Naive thymus-derived CD8-positive, alpha-beta T cell (primary cell): ENCODE measurements around the gene SPI1. TPM values are rescaled to one million over a fixed set of nuclear protein-coding genes. Genes with fewer than 3 reads are reported as not detected.
"Not testable (repeated sequence)": the region's sequence is repeated elsewhere in the genome, so short reads cannot be mapped to it uniquely, and the experiment has no call there.

Experiments used
- ATAC-seq, 2 donors: fragments of 150-1000 bp; cut with Tn5 transposase in 1 of 2; sonication (Bioruptor Pico), chemical (Tn5 transposase) in 1 of 2; 1 replicate in 1 of 2; 2 replicates in 1 of 2; pipeline ENCODE4 v1.10.0; 2021; ENCODE audit warnings: mild to moderate bottlenecking in 2 of 2, moderate library complexity in 2 of 2
- POLR2A ChIA-PET: fragments of 350-600 bp; sonication (Branson Sonifier 250); formaldehyde crosslinking; loops from one replicate; lab custom pipeline; 2021; ENCODE audit warnings: antibody characterized with exemption; lab: Charles Lee
- DNase-seq, 10 donors: peaks; one replicate each; pipeline versions ENCODE4 v3.0.0 to v3.0.0-alpha.2; 2020 to 2022
- H3K27ac Mint-ChIP-seq, 10 donors: one replicate each; pipeline ENCODE4 v1.8.0; 2020 to 2022; ENCODE audit warnings: mild to moderate bottlenecking in 10 of 10, mixed read lengths in 10 of 10, moderate library complexity in 4 of 10, inconsistent platforms in 1 of 10
- H3K27me3 Mint-ChIP-seq, 5 donors: one replicate each; pipeline ENCODE4 v1.8.0; 2021 to 2022; ENCODE audit warnings: mixed read lengths in 5 of 5
- H3K36me3 Mint-ChIP-seq, 3 donors: one replicate each; pipeline ENCODE4 v1.8.0; 2020 to 2022; ENCODE audit warnings: mixed read lengths in 3 of 3, mild to moderate bottlenecking in 2 of 3, inconsistent platforms in 1 of 3
- H3K4me1 Mint-ChIP-seq, 4 donors: one replicate each; pipeline ENCODE4 v1.8.0; 2021 to 2022; ENCODE audit warnings: mixed read lengths in 4 of 4
- H3K4me3 Mint-ChIP-seq, 10 donors: one replicate each; pipeline ENCODE4 v1.8.0; 2020 to 2022; ENCODE audit warnings: mild to moderate bottlenecking in 10 of 10, mixed read lengths in 10 of 10, moderate library complexity in 6 of 10, inconsistent platforms in 1 of 10
- H3K9me3 Mint-ChIP-seq, 9 donors: one replicate each; pipeline ENCODE4 v1.8.0; 2020 to 2022; ENCODE audit warnings: mixed read lengths in 9 of 9, mild to moderate bottlenecking in 3 of 9, inconsistent platforms in 1 of 9, moderate library complexity in 1 of 9
- microRNA-seq: library from miRNA; unstranded; fragments of <30 nt; microRNA quantifications from one replicate; pipeline ENCODE4 v1.2.0, GENCODE V29; 2022; ENCODE audit warnings: borderline microRNAs expressed
- polyA plus RNA-seq, 3 donors: library from polyadenylated mRNA; unstranded; fragments of 300-500 nt; fragmentation: Illumina TruSeq; gene quantifications; one replicate each; pipeline ENCODE4 v1.2.3, GENCODE V29; 2021
- total RNA-seq, 8 experiments: library from RNA in 2 of 8; stranded (reverse) in 2 of 8; gene quantifications; one replicate each; pipeline ENCODE4 v1.2.3 and lab custom pipeline; 2021 to 2026

Gene SPI1
- total and polyA plus RNA-seq, 5 experiments from 2014 or later, result 3.4 to 4.7 TPM; not detected in 3

DNA sequence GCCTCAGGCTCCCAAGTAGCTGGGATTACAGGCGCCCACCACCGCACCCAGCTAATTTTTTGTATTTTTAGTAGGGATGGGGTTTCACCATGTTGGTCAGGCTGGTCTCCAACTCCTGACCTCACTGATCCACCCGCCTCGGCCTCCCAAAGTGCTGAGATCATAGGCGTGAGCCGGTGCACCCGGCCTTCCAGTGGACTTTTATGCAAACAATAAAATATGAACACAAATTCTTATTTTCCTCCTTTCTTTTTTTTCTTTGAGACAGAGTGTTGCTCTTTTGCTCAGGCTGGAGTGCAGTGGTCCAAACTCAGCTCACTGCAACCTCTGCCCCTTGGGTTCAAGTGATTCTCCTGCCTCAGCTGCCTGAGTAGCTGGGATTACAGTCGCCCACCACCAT is 61.8 kb downstream of the SPI1 start:
- not testable (repeated sequence) for H3K27me3 Mint-ChIP-seq, H3K4me3 Mint-ChIP-seq, DNase-seq, H3K9me3 Mint-ChIP-seq, ATAC-seq
- Mint-ChIP-seq H3K4me1 (peaks cover 0 to 10% (median 4%) of the 10 kb centered on the region in 4 donors), H3K27ac (peak overlapping the region in 1 of 10 donors; percentile 53), H3K36me3 (peaks cover 0 to 74% (median 12%) of the 10 kb centered on the region in 3 donors)
- POLR2A ChIA-PET, result interaction anchor here (0.7 kb wide), 1 partner anchor 70 kb away, joined by 9 read pairs; no protein-coding TSS in a partner anchor

DNA sequence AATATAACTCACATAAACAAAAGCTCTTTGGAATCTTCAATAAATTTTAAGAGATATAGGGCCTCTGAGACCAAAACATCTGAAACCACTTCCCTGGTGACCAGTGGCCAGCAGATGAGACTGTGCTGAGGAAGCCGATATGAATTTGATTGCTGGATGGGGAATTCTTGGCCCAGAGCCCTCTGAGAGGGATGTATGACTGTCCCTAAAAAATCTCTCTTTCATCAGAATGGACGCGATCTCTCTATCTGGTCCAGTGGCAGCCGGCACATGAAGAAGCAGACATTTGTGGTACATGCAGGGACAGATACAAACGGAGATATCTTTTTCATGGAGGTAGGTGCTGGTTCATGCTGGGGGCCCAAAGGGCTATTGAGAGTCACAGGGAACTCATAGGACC is 63.4 kb downstream of the SPI1 start:
- DNase-seq (no peak), ATAC-seq (no peak)
- Mint-ChIP-seq H3K36me3 (peaks cover 0 to 83% (median 18%) of the 10 kb centered on the region in 3 donors), H3K4me3 (no peak overlapping the region), H3K27me3 (no peaks in the 10 kb centered on the region), H3K4me1 (peaks cover 0 to 10% (median 3%) of the 10 kb centered on the region in 4 donors), H3K9me3 (no peaks in the 10 kb centered on the region), H3K27ac (peak overlapping the region in 3 of 10 donors; percentile 28 to 66 (median 46))
- POLR2A ChIA-PET, result no interaction called here

DNA sequence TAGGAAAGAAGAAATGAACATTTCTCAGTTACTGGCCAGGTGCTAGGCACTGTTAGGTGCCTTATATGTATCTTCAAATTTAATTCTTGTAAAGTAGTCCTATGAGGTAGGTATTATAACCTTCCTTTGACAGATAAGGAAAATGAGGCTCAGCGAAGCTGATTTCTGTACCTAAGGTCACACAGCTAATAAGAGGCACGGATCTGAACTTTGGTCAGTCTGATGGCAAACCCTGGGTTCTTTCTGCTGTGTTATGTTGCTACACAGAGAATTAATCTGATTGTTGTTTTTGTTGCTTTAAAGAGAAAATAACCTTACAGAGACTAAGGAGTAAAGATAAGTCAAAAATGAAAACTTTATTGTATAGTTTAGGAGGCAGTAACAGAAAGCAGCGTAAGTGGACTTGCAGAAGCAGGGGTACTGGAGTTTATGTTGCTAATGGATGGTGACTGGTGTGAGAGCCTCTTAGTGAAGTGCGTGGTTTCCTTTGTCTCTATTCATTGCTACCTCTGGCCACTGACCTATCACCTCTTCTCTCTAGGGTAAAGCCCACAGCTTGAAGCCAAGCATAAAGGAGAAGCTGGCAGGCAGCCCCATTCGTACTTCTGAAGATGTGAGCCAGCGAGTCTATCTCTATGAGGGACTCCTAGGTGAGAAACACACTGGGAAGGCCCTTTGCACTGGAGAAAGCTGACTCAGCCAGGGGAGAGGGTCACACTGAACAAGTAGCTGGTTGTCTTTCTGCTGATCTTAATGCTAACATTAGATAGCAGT is 70.1 kb downstream of the SPI1 start:
- POLR2A ChIA-PET, result interaction anchor here (0.6 kb wide), 1 partner anchor 157 kb away, joined by 3 read pairs; no protein-coding TSS in a partner anchor
- Mint-ChIP-seq H3K27me3 (no peaks in the 10 kb centered on the region), H3K9me3 (peaks cover 0 to 15% (median 2%) of the 10 kb centered on the region in 9 donors), H3K4me3 (no peak overlapping the region), H3K27ac (peak overlapping the region in 1 of 10 donors; percentile 29), H3K36me3 (peaks cover 8 to 93% (median 39%) of the 10 kb centered on the region in 3 donors), H3K4me1 (peaks cover 0 to 4% (median under 1%) of the 10 kb centered on the region in 4 donors)
- ATAC-seq (no peak), DNase-seq (no peak)

DNA sequence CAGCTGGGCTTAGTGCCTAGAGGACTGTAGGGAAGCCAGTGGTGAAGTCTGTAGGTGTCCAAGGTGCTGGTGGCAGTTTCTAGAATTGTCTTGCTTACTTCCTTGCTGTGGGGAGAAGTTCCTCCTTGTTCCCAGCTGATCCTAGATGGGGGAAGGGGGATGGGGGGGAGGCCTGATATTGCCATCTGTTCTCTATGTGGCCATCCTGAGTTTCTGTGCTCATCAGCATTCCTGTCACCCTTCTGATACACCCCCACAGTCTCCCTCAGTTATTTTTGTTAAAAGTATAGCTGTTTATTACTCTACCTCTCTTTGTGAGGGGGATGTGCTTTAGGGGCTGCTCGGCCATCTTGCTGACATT is 71.9 kb downstream of the SPI1 start:
- H3K4me1 Mint-ChIP-seq, result peaks cover 0 to 6% (median 3%) of the 10 kb centered on the region in 4 donors
- no peaks in the 10 kb centered on the region for H3K27me3 Mint-ChIP-seq
- POLR2A ChIA-PET, result interaction anchor here (0.6 to 1.9 kb wide), 4 partner anchors 11 to 690 kb away, joined by 3 to 8 read pairs (median 4); no protein-coding TSS in a partner anchor
- peaks cover 18 to 94% (median 49%) of the 10 kb centered on the region in 3 donors for H3K36me3 Mint-ChIP-seq
- peaks cover 0 to 26% (median 9%) of the 10 kb centered on the region in 9 donors for H3K9me3 Mint-ChIP-seq
- no peak overlapping the region for H3K4me3 Mint-ChIP-seq
- H3K27ac Mint-ChIP-seq, result peak overlapping the region in 3 of 10 donors; percentile 7 to 48 (median 12)
- ATAC-seq (no peak), DNase-seq (no peak)

DNA sequence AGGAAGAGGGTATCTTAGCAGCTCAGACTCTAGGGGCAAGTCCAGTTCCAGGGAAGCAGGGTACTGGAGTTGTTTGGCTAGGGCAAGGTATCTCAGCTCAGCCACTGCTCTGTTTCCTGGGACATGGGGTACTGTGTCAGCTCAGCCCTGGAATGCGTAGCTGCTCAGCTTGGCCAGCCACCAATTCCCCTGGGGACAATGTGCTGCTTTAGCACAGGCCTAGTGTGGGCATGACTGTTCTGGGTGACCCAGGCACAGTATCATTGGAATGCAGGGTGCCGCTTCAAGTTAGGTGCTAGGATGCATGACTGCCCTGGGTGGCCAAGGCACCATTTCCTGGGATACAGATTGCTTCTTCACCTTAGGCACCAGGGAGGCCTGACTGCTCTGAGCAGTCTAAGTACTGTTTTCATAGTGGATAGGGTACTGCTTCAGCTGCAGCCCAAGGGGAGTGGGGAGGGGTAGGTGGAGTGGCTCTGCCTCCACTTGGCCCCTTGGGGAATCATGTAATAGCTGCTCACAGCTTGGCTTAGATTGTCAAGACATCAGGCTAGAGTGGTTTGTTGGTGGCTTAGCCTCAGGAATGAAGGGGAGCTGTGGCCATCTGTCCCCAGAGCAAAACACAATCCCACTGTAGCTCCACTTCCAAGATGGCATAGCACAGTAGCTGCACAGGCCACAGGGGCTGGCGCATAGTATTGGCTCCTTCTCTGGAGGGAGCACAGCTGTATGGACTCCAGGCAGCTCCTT is 72.4 kb downstream of the SPI1 start:
- Mint-ChIP-seq H3K9me3 (peaks cover 0 to 26% (median 9%) of the 10 kb centered on the region in 9 donors), H3K4me1 (peaks cover 0 to 6% (median 4%) of the 10 kb centered on the region in 4 donors), H3K4me3 (no peak overlapping the region), H3K27ac (peak overlapping the region in 2 of 10 donors; percentile 7 to 12), H3K36me3 (peaks cover 22 to 94% (median 50%) of the 10 kb centered on the region in 3 donors), H3K27me3 (no peaks in the 10 kb centered on the region)
- no peak for ATAC-seq
- POLR2A ChIA-PET, result interaction anchor here (0.6 to 1.9 kb wide), 2 partner anchors 10 to 690 kb away, joined by 6 to 8 read pairs; no protein-coding TSS in a partner anchor
- DNase-seq, result no peak

Small RNA genes lying within 50 kb of the gene (microRNA-seq; reads per million reads assigned to microRNA genes)
- not detected for gene MIR4487

Other genes with a start within 250 kb of the SPI1 start
- gene ARFGAP2, start 201.7 kb downstream of the SPI1 start, total RNA-seq, result 100 to 1,000 TPM; 166 to 172 TPM
- gene ARFGAP2, start 201.7 kb downstream of the SPI1 start, polyA plus RNA-seq, result 100 to 1,000 TPM in 2 of 3 donors, 10 to 100 TPM in 1; 97.8 to 111 (median 108) TPM
- under 1 TPM in 1 of 2 experiments, not detected in 1; 0.80 TPM for gene PACSIN3, start 192.1 kb downstream of the SPI1 start, total RNA-seq
- gene PACSIN3, start 192.1 kb downstream of the SPI1 start, polyA plus RNA-seq, result under 1 TPM in 1 of 3 donors, not detected in 2; 0.25 TPM
- gene DDB2, start 163.6 kb downstream of the SPI1 start, total RNA-seq, result 100 to 1,000 TPM in 1 of 2 experiments, 10 to 100 TPM in 1; 98.9 to 101 TPM
- gene DDB2, start 163.6 kb downstream of the SPI1 start, polyA plus RNA-seq, result 10 to 100 TPM; 20.7 to 25.4 (median 24.4) TPM
- gene ACP2, start 129.7 kb downstream of the SPI1 start, total RNA-seq, result 10 to 100 TPM; 25.8 to 27.8 TPM
- gene ACP2, start 129.7 kb downstream of the SPI1 start, polyA plus RNA-seq, result 1 to 10 TPM; 4.4 to 10.0 (median 8.0) TPM
- gene NR1H3, start 120.6 kb downstream of the SPI1 start, total RNA-seq, result 10 to 100 TPM; 13.7 to 20.3 TPM
- 1 to 10 TPM; 3.4 to 7.2 (median 4.5) TPM for gene NR1H3, start 120.6 kb downstream of the SPI1 start, polyA plus RNA-seq
- 100 to 1,000 TPM; 121 to 127 TPM for gene MADD, start 108.4 kb downstream of the SPI1 start, total RNA-seq
- 10 to 100 TPM; 15.2 to 22.1 (median 17.7) TPM for gene MADD, start 108.4 kb downstream of the SPI1 start, polyA plus RNA-seq
- under 1 TPM in 1 of 2 experiments, not detected in 1; 0.16 TPM for gene MYBPC3, start 25.8 kb downstream of the SPI1 start, total RNA-seq
- gene MYBPC3, start 25.8 kb downstream of the SPI1 start, polyA plus RNA-seq, result not detected
- 10 to 100 TPM; 63.2 to 63.9 TPM for gene SLC39A13, start 30.0 kb upstream of the SPI1 start, total RNA-seq
- 10 to 100 TPM; 23.8 to 41.9 (median 24.4) TPM for gene SLC39A13, start 30.0 kb upstream of the SPI1 start, polyA plus RNA-seq
- 10 to 100 TPM; 58.4 to 60.0 TPM for gene PSMC3, start 47.9 kb upstream of the SPI1 start, total RNA-seq
- gene PSMC3, start 47.9 kb upstream of the SPI1 start, polyA plus RNA-seq, result 100 to 1,000 TPM in 1 of 3 donors, 10 to 100 TPM in 2; 91.5 to 106 (median 94.0) TPM
- 1 to 10 TPM; 1.3 to 1.5 TPM for gene RAPSN, start 70.6 kb upstream of the SPI1 start, total RNA-seq
- not detected for gene RAPSN, start 70.6 kb upstream of the SPI1 start, polyA plus RNA-seq
- 100 to 1,000 TPM; 133 to 138 TPM for gene CELF1, start 174.6 kb upstream of the SPI1 start, total RNA-seq
- gene CELF1, start 174.6 kb upstream of the SPI1 start, polyA plus RNA-seq, result 10 to 100 TPM; 45.3 to 79.3 (median 55.3) TPM
- gene PTPMT1, start 187.1 kb upstream of the SPI1 start, total RNA-seq, result 10 to 100 TPM; 19.1 to 22.2 TPM
- 10 to 100 TPM; 58.7 to 73.3 (median 71.0) TPM for gene PTPMT1, start 187.1 kb upstream of the SPI1 start, polyA plus RNA-seq
- 10 to 100 TPM; 26.1 to 29.1 TPM for gene KBTBD4, start 200.4 kb upstream of the SPI1 start, total RNA-seq
- gene KBTBD4, start 200.4 kb upstream of the SPI1 start, polyA plus RNA-seq, result 10 to 100 TPM; 44.3 to 45.1 (median 44.3) TPM
- 100 to 1,000 TPM; 100 to 106 TPM for gene NDUFS3, start 200.5 kb upstream of the SPI1 start, total RNA-seq
- 100 to 1,000 TPM in 2 of 3 donors, 10 to 100 TPM in 1; 92.0 to 109 (median 101) TPM for gene NDUFS3, start 200.5 kb upstream of the SPI1 start, polyA plus RNA-seq
- gene FAM180B, start 208.1 kb upstream of the SPI1 start, total RNA-seq, result under 1 TPM in 1 of 2 experiments, not detected in 1; 0.26 TPM
- not detected for gene FAM180B, start 208.1 kb upstream of the SPI1 start, polyA plus RNA-seq
- gene C1QTNF4, start 215.9 kb upstream of the SPI1 start, total RNA-seq, result 1 to 10 TPM in 1 of 2 experiments, under 1 TPM in 1; 0.91 to 1.2 TPM
- gene C1QTNF4, start 215.9 kb upstream of the SPI1 start, polyA plus RNA-seq, result under 1 TPM in 1 of 3 donors, not detected in 2; 0.22 TPM